ENCODE data around the gene BLOC1S5. TPM values are rescaled to one million over a fixed set of nuclear protein-coding genes. Genes with fewer than 3 reads are reported as not detected.

The BLOC1S5 gene
- total and polyA plus RNA-seq, 2 of the 8 experiments (the other 6 are each of a cell fraction or from before 2014, with no cell fraction given) = 3.4 to 17.2 TPM

DNA sequence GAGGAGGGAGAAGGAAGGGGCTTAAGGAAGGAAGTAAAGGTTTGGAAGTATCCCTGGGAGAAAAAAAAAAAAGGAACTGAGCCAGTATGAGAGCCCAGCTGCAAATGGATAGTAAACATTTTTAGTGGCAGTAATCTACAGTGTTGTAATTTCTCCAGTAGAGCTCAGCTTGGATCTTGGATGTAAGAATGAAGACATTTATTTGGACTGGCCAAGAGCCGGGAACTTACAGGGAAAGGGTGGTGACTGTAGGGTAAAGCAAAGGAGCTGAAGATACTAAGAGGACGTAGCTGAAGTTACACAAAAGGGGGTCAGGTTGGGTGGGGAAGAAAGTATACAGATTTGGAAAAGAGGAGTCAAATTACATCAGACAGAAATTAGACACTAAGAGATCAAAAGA, 24.7 kb upstream of the BLOC1S5 start:
- Histone ChIP-seq H3K4ac (replicated peaks; ENCODE audit: insufficient read length, low read depth, low read length) (no peak overlapping the region), H4K20me1 (replicated peaks in 1 of 2; ENCODE audit: control insufficient read depth in 1 of 2, insufficient read depth in 2 of 2, low read length in 2 of 2) (peaks cover 2 to 8% of the 10 kb centered on the region in 2 experiments), H3K79me2 (ENCODE audit: control insufficient read depth in 1 of 2, insufficient read depth in 2 of 2, low read length in 2 of 2) (peaks cover 3 to 66% of the 10 kb centered on the region in 2 experiments; a peak in 3 of 4 replicates), H3K23ac (ENCODE audit: insufficient read length) (no peak overlapping the region), H3K4me1 (replicated peaks in 1 of 4; ENCODE audit: control insufficient read depth in 3 of 4, insufficient read depth in 4 of 4, low read length in 3 of 4) (no peaks in the 10 kb centered on the region), H4K5ac (ENCODE audit: insufficient read length, low read depth, low read length) (no peak overlapping the region), H2BK12ac (ENCODE audit: low read depth, low read length) (no peak overlapping the region), H4K8ac (ENCODE audit: extremely low read depth, insufficient read depth, low read length) (no peak overlapping the region), H3K4me3 (ENCODE audit: extremely low read depth in 1 of 4, insufficient read depth in 2 of 4, low read depth in 3 of 4, low read length in 4 of 4) (no peak overlapping the region), H2AFZ (ENCODE audit: low read length) (no peak overlapping the region), H2BK20ac (ENCODE audit: low read length) (no peak overlapping the region), H4K91ac (replicated peaks; ENCODE audit: insufficient read length, low read length) (no peak overlapping the region), H3K9ac (replicated peaks in 1 of 4; ENCODE audit: extremely low read depth in 1 of 4, low read depth in 3 of 4, low read length in 3 of 4) (no peak overlapping the region), H2BK120ac (replicated peaks; ENCODE audit: low read depth, low read length) (no peak overlapping the region), H3K9me3 (ENCODE audit: insufficient read depth in 2 of 2, low read depth in 1 of 2, low read length in 1 of 2) (peaks cover 0 to 4% of the 10 kb centered on the region in 2 experiments; a peak in 1 of 4 replicates), H3K79me1 (ENCODE audit: low read depth, low read length) (no peaks in the 10 kb centered on the region), H3K4me2 (ENCODE audit: insufficient read depth in 1 of 2, low read depth in 2 of 2, low read length in 2 of 2) (no peak overlapping the region), H2BK15ac (ENCODE audit: low read length) (no peak overlapping the region), H3K18ac (ENCODE audit: extremely low read depth, low read length) (no peak overlapping the region), H3K36me3 (ENCODE audit: control insufficient read depth in 2 of 4, insufficient read depth in 4 of 4, low read length in 3 of 4) (peaks cover 9 to 92% (median 47%) of the 10 kb centered on the region in 4 experiments; a peak in 7 of 8 replicates), H3K14ac (ENCODE audit: insufficient read length) (no peak overlapping the region), H3K27ac (ENCODE audit: low read depth, low read length) (no peak overlapping the region), H3K27me3 (replicated peaks in 1 of 4; ENCODE audit: control insufficient read depth in 3 of 4, extremely low read depth in 1 of 4, insufficient read depth in 3 of 4, low read length in 3 of 4) (no peaks in the 10 kb centered on the region), H3K56ac (replicated peaks; ENCODE audit: insufficient read length, low read depth, low read length) (no peak overlapping the region), H3K23me2 (ENCODE audit: low read depth, low read length) (no peaks in the 10 kb centered on the region), H2BK5ac (ENCODE audit: low read depth, low read length) (no peak overlapping the region), H2AK5ac (ENCODE audit: low read depth, low read length) (no peak overlapping the region)
- ChIA-PET POLR2A (ENCODE audit: partially characterized antibody) (interaction anchor here (0.6 to 1.4 kb wide), 5 partner anchors 9 to 30 kb away, joined by 3 to 5 read pairs (median 4); partner anchors contain the start of gene EEF1E1), CTCF (ENCODE audit: partially characterized antibody) (interaction anchor here (0.6 kb wide), 1 partner anchor 19 kb away, joined by 4 read pairs; no protein-coding TSS in a partner anchor)
- DNase-seq (ENCODE audit: low read depth in 1 of 2, low spot score in 2 of 2) = no peak
- no peak for TF ChIP-seq SUZ12 (IDR thresholded peaks at IDR 0.05; ENCODE audit: low read length)
- no peak for FAIRE-seq
- 97% methylated on average over 2 of the region's 2 CpGs; no CpG with 5 or more reads in 1 of the 2 experiments for WGBS, 2 experiments (ENCODE audit: extremely low coverage in 1 of 2, insufficient coverage in 1 of 2, insufficient read length in 1 of 2, insufficient replicate concordance in 2 of 2, low coverage in 1 of 2, low lambda C conversion rate in 2 of 2, missing lambda C conversion rate in 1 of 2)
